HK-2 (cell line): ENCODE results near the gene MARCHF4.
"Not testable (repeated sequence)": the region's sequence is repeated elsewhere in the genome, so short reads cannot be mapped to it uniquely, and the experiment has no call there.

Experiments used
- DNase-seq: peaks from one replicate; pipeline ENCODE4 v3.0.0-alpha.2; 2018; ENCODE audit not compliant: unreplicated experiment

The MARCHF4 gene

DNA sequence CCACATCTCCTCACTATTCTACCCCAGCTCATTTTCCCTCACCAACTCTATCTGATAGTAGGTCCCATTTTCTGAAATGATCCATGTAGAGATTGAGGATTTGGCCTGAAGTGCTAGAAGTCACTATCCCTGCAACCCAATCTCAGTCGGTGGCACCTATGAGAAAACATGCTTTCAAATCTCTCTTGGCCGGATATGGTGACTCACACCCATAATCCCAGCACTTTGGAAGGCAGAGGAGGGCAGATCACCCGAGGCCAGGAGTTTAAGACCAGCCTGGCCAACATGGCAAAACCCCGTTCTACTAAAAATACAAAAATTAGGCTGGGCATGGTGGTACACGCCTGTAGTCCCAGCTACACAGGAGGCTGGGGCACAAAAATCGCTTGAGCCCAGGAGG, 19.1 kb upstream of the MARCHF4 start:
- DNase-seq = no peak

GRCh38 chr2:216389570-216389969, 17.3 kb upstream of the MARCHF4 start:
- no peak for DNase-seq

DNA sequence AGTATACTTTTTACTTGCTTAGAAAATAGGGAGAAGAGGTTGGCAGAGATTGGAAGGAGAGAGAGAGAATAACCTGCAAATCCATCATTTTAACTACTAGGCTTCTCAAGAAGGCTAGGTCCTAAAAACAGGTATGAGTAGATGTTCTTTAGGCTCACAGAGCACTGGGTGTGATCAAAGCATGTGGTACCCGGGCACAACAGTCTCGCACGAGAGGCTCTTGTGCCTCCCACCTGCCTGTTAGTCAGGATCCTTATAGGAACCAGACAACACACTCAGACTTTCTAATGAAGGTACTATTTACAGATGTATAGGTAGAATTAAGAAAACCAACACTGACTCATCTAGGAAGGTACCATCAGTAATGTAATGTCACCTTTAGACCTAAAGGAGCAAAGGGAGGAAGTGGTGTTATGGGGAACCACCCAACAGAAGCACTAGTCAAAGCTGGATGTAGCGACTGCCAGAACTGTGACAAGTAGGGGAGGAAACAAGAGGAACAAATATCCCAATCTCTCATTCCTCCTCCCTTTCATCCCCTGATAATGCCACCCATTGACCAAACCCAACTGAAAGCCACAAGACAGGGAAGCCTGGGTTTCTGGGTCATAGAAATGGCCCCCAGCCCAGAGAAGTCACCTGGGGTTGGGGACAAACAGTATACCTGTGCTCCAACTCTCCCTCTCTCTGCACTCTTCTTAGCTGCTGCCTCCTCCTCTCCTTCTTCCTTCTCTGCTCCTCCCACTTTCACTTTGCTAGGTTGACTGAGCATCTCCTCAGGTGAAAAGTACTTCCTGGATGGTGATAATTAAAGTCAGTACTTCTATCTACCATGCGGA, 16.0 kb upstream of the MARCHF4 start:
- DNase-seq = no peak

DNA sequence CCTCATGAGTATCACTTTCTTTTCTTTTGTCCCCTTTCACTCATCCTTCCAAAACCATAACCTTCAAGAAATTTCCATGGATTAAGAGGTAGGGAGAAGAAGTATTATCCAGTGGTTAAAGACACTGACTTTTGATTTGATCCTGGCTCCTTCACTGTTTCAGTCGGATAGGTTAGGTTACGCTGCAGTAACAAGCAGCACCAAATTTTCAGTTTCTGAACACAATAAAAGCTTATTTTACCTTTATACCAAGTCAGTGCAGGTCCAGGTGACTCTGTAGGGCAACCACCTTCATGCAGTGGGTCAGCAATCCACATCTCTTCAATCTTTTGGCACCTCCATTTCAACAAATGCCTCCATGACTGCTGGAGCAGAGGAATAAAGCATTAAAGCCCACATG, 15.0 kb upstream of the MARCHF4 start:
- DNase-seq = no peak

DNA sequence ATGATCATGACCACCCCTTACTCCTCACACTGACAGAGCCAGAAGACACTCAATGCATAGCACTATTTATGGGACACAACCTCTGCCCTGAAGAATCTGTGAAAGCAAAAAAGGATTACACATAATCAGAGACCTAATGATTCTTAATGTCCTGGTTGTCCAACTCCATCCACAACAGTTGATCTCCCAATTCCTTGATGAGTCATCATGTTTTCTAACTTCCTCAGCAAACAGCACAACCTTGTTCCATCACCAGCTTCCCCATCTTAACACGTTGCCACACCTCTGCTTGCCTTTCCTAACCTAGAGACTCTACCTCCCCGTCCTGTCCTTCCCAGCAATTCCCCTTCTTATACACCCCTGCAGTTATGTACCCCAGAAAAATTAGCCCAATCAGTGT, 13.2 kb upstream of the MARCHF4 start:
- no peak for DNase-seq

DNA sequence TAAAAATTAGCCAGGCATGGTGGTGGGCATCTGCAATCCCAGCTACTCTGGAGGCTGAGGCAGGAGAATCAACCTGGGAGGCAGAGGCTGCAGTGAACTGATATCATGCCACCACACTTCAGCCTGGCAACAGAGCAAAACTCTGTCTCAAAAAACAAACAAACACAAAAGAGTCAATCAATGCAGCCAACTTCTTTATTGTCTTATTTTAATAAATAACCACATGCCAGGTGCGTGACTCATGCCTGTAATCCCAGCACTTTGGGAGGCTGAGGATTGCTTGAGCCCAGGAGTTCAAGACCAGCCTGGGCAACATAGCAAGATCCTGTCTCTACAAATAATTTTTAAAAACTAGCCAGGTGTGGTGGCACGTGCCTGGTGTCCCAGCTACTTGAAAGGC, 12.1 kb upstream of the MARCHF4 start:
- DNase-seq = not testable (repeated sequence)

- no peak for DNase-seq
Measured at GRCh38 chr2:216379977-216380376, 7.7 kb upstream of the MARCHF4 start.

DNA sequence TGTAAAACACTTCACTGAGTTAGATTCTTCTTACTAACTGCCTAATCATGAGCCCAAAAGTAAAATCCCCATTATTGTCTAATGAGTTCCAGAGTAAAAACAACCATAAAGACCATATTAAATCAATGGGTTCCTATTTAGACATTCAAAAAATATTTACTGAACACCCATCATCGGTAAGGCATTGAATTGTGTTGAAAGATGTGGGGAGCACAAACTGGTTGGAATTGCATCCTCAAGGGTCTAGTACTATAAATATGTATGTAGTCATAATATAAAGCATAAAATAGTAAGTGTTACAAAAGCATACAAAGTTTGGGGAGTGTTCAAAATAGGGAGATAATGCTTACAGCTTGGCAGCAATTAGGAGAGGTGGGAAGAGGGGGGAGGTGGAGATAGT, 3.0 kb upstream of the MARCHF4 start:
- no peak for DNase-seq

GRCh38 chr2:216373896-216374295, 1.6 kb upstream of the MARCHF4 start:
- no peak for DNase-seq

GRCh38 chr2:216372761-216373291, 543 bp upstream of the MARCHF4 start:
- no peak for DNase-seq

GRCh38 chr2:216370961-216371712, 1.1 kb downstream of the MARCHF4 start:
- peak; percentile 29 for DNase-seq

- no peak for DNase-seq
Measured at GRCh38 chr2:216369821-216370220, 2.5 kb downstream of the MARCHF4 start.

DNA sequence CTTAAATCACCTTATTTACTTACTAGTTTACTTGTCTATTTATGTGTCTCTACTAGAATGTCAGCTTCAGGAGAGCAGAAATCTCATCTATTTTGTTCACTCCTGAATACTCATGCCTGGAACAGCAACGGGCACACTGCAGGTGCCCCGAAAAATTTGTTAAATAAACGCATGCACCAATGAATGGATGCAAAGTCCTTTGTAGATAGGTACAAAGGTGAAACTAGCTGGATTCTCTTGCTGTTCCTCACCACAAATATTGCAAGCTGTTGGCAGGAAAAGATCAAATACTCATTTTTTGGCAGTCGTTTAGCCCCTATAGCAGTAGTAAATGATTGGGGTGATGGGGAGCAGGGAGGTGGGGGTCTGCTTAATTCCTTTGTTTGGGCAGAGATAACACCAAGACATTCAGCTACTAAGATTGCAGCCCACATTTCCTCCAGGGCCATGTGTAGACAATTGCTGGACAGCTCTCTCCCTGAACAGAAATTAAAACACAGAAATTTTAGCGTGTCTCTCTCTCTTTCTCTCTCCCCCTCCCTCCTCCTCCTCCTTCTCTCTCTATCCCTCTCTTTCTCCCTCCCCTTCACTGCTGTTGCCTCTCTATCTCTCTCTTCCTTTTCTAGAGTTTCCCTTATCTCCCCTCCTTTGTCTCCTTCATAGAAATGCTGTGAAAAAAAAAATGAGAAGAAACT, 5.4 kb downstream of the MARCHF4 start:
- DNase-seq = no peak

GRCh38 chr2:216365518-216365917, 6.8 kb downstream of the MARCHF4 start:
- DNase-seq = no peak

DNA sequence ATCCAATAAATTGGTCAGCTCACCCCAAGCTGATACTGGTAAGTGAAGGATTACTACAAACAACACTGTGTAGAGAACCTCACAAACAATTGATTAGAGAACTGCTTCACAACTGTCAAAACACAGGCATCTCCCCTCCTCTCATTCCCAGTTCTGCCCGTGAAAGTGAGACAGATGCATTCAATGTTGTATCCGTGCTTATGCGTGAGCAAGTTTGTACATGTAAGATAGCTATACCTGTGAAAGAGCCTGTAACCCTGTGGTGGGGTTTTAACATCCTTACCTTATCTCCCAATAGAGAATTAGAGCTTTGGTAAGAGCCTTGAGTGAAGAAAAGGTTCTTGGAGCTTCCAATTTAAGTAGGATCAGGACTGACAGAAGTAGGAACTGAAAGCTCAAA, 9.1 kb downstream of the MARCHF4 start:
- DNase-seq = no peak

GRCh38 chr2:216362730-216363129, 9.6 kb downstream of the MARCHF4 start:
- peak; percentile 11 for DNase-seq

DNA sequence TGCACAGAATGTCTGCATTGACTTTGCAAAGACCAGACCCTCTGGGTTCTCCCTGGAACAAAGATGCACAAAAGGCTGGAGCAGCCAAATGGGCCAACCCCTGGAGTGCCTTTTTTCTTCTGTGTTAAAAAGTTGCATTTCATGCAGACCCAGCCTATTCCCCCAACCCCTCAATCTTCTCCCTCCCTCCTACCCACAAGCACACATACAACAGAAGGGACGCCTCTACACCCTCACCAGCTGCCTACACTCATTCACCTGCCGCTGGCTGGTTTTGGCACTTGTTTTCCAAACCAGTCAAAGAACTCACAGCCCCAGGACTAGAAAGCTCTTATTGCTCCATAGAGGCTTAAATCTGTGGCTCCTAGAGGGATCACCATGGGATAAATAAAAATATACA, 16.6 kb downstream of the MARCHF4 start:
- DNase-seq = no peak

GRCh38 chr2:216354306-216354705, 18.0 kb downstream of the MARCHF4 start:
- DNase-seq = no peak

- no peak for DNase-seq
Measured at GRCh38 chr2:216352653-216353270, 19.5 kb downstream of the MARCHF4 start.

- no peak for DNase-seq
Measured at GRCh38 chr2:216351172-216351925, 20.9 kb downstream of the MARCHF4 start.

DNA sequence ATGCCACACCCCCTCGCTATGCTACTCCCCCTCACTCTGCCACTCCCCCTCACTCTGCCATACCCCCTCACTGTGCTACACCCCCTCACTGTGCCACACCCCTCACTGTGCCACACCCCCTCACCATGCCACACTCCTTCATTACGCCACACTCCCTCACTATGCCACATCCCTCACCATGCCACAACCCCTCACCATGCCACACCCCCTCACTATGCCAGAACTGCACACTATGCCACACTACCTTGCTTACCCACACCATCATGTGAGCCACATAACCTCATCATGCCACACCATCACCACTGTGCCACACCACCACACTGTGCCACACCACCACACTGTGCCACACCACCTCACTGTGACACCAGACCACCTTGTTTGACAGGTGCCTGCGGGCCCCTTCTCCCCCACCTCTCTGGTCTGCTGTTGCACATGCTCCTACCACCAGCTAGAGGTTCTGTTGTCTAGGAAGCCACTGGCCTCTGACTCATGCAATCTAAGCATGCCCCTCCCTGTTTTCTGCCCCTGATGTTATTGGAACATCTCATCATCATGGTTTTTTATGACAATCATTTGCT, 22.0 kb downstream of the MARCHF4 start:
- peak; percentile 6 for DNase-seq
